ENCODE results near the gene CYP4F2. TPM values are rescaled to one million over a fixed set of nuclear protein-coding genes. Genes with fewer than 3 reads are reported as not detected.

Gene CYP4F2, protein sequence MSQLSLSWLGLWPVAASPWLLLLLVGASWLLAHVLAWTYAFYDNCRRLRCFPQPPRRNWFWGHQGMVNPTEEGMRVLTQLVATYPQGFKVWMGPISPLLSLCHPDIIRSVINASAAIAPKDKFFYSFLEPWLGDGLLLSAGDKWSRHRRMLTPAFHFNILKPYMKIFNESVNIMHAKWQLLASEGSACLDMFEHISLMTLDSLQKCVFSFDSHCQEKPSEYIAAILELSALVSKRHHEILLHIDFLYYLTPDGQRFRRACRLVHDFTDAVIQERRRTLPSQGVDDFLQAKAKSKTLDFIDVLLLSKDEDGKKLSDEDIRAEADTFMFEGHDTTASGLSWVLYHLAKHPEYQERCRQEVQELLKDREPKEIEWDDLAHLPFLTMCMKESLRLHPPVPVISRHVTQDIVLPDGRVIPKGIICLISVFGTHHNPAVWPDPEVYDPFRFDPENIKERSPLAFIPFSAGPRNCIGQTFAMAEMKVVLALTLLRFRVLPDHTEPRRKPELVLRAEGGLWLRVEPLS
- total RNA-seq = not detected in 2 replicates

GRCh38 chr19:15897738-15898276 is at the start of gene CYP4F2:
CYP4F2 (minus strand) TSS chr19:15898074; CDS start chr19:15897611, 463 bp downstream.

DNA sequence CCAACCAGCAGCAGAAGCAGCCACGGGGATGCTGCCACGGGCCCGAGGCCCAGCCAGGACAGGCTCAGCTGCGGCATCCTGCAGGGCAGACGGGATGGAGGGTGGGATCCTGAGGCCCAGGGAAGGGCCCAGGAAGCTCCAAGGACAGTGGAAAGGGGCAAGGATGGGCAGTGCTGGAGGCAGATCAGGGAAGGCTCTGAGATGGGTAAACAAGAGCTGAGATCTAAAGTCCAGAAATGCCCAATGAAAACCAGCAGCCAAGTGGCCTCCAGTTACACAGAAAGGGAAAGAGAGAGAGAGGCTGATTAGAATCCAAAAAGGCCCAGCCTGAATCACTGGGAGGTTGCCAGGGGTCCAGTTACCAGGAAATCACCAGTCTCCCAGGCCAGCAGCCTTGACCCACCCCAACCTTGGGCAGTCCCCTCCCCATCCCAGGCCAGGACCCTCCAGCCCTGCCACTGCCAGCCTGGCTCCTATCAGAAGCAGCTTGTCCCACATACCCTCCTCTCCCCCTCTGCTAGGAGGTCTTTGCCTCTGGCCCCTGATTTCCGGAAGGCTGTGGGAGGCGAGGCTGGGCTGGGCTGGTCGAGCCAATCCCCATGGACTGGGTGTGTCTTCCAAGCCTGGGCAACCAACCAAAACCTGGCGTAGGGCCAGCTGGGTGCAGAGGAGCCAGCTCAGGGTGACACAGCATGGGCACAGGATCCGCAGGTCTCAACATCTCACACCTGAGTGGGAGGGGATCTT is 36.6 kb upstream of the CYP4F2 start, which contains the start of gene CYP4F11:
Gene CYP4F11, minus strand, starts transcription at position 198 of the 747 bp plus-strand sequence. Its CDS starts 121 bp downstream, at position 77.

Other genes starting within 250 kb of the CYP4F2 start
- gene CYP4F12, start 225.0 kb downstream of the CYP4F2 start, total RNA-seq = 0.34 and 0.69 TPM in 2 replicates
- not detected in 2 replicates for gene OR10H2, start 170.1 kb downstream of the CYP4F2 start, total RNA-seq
- gene OR10H3, start 160.1 kb downstream of the CYP4F2 start, total RNA-seq = not detected in 2 replicates
- gene OR10H5, start 110.4 kb downstream of the CYP4F2 start, total RNA-seq = not detected in 2 replicates
- not detected in 2 replicates for gene OR10H1, start 82.4 kb downstream of the CYP4F2 start, total RNA-seq
- gene CYP4F11, start 36.5 kb upstream of the CYP4F2 start, total RNA-seq = not detected in 2 replicates
- not detected in 2 replicates for gene OR10H4, start 50.9 kb upstream of the CYP4F2 start, total RNA-seq
- 531 and 554 TPM in 2 replicates for gene TPM4, start 178.4 kb upstream of the CYP4F2 start, total RNA-seq
- gene RAB8A, start 213.8 kb upstream of the CYP4F2 start, total RNA-seq = 39.0 and 39.7 TPM in 2 replicates
- not detected in 2 replicates for gene HSH2D, start 245.6 kb upstream of the CYP4F2 start, total RNA-seq

All from cardiac ventricle fibroblast (primary cell).